Natural killer cell (primary cell): ENCODE results near the gene AK2. TPM values are rescaled to one million over a fixed set of nuclear protein-coding genes. Genes with fewer than 3 reads are reported as not detected.

Experiments used
- ATAC-seq, 3 donors: fragments of 150-1000 bp in 2 of 3; fragments of 200-7000 bp in 1 of 3; cut with Tn5 transposase; 1 replicate in 1 of 3; 2 replicates in 2 of 3; pipeline ENCODE4 v1.10.0; 2021; ENCODE audit warnings: mild to moderate bottlenecking in 2 of 3, moderate library complexity in 2 of 3
- DNase-seq, 2 donors: peaks; one replicate each; pipeline versions ENCODE4 v3.0.0 to v3.0.0-alpha.2; 2013 to 2021; ENCODE audit warnings: mixed read lengths in 1 of 2
- H3K27ac ChIP-seq: one replicate; pipeline ENCODE4 v1.5.1; 2013; ENCODE audit warnings: mild to moderate bottlenecking, low read length
- H3K27me3 ChIP-seq: one replicate; pipeline ENCODE4 v1.6.1; 2013; ENCODE audit warnings: low read length; ENCODE audit not compliant: control insufficient read depth, insufficient read depth
- H3K36me3 ChIP-seq: one replicate; pipeline ENCODE4 v1.6.1; 2013; ENCODE audit warnings: low read length; ENCODE audit not compliant: control insufficient read depth, insufficient read depth
- H3K4me1 ChIP-seq: one replicate; pipeline ENCODE4 v1.6.1; 2013; ENCODE audit warnings: low read length; ENCODE audit not compliant: control insufficient read depth, insufficient read depth
- H3K4me3 ChIP-seq: one replicate; pipeline ENCODE4 v1.5.1; 2013; ENCODE audit warnings: low read length
- H3K9me3 ChIP-seq: one replicate; pipeline ENCODE4 v1.6.1; 2013; ENCODE audit warnings: low read length; ENCODE audit not compliant: control insufficient read depth, insufficient read depth
- H3K27ac Mint-ChIP-seq, 2 donors: one replicate each; pipeline ENCODE4 v1.8.0; 2022; ENCODE audit warnings: mild to moderate bottlenecking in 2 of 2, mixed read lengths in 2 of 2, moderate library complexity in 1 of 2
- H3K27me3 Mint-ChIP-seq, 2 donors: one replicate each; pipeline ENCODE4 v1.8.0; 2022; ENCODE audit warnings: low read depth in 2 of 2, mixed read lengths in 2 of 2
- H3K36me3 Mint-ChIP-seq: one replicate; pipeline ENCODE4 v1.8.0; 2022; ENCODE audit warnings: mixed read lengths
- H3K4me1 Mint-ChIP-seq, 2 donors: one replicate each; pipeline ENCODE4 v1.8.0; 2022; ENCODE audit warnings: mixed read lengths in 2 of 2
- H3K4me3 Mint-ChIP-seq: one replicate; pipeline ENCODE4 v1.8.0; 2022; ENCODE audit warnings: mild to moderate bottlenecking, moderate library complexity, mixed read lengths
- H3K9me3 Mint-ChIP-seq, 2 donors: one replicate each; pipeline ENCODE4 v1.8.0; 2022; ENCODE audit warnings: mixed read lengths in 2 of 2
- CTCF ChIP-seq: fragments of 200-600 bp; IDR thresholded peaks from one replicate; pipeline ENCODE4 v1.8.0; 2022; ENCODE audit warnings: antibody characterized with exemption
- WGBS: methylation state at CpG from one replicate; pipeline ENCODE4 v1.1.7; 2013; ENCODE audit warnings: missing lambda C conversion rate; ENCODE audit not compliant: insufficient coverage; 5-methylcytosine and 5-hydroxymethylcytosine counted together
- intact Hi-C: fragments of 100-400 bp; cut with micrococcal nuclease; formaldehyde crosslinking; loops from one replicate; pipeline ENCODE4 v1.14.2; 2022
- total RNA-seq, 4 donors: library from RNA; stranded (reverse); fragments of 120-200 nt in 1 of 4; gene quantifications; one replicate each; pipeline versions ENCODE4 v1.2.3 to v1.2.4, GENCODE V29; 2013 to 2022

AK2 gene
- total RNA-seq, 3 donors from 2014 or later (not counting 1 experiment from before 2014, with no cell fraction given) = 64.8 to 94.0 (median 67.1) TPM

DNA sequence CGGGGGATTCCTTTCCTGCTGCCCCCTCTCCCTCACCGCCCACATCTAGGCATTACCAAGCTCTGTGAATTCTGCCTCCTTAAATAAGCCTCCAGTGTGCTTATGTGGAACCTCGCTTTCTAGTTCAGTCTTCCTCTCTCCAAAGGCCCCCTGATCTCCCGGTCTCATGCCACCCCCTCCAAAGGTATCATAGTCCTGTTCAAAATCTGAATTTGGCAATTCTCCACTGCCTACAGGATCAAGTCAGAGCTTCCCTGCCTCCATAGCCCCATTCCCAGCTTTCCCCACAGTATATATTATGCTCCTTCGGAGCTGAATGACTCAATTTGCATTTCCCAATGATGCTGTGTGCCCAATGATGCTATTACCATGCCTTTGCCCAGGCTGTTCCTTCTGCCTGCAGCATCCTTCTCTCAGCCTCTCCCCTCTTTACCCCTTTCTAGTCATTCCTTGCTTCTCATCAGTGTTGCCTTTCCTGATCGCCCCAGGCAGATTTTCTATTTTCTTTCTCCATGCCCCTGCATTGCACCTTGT, 46.0 kb upstream of the AK2 start:
- Histone ChIP-seq H3K36me3 (no peaks in the 10 kb centered on the region), H3K4me3 (no peak overlapping the region), H3K9me3 (no peaks in the 10 kb centered on the region), H3K27me3 (no peaks in the 10 kb centered on the region), H3K27ac (no peak overlapping the region), H3K4me1 (peaks cover 25% of the 10 kb centered on the region)
- peaks cover 0 to 10% of the 10 kb centered on the region in 2 donors for H3K27me3 Mint-ChIP-seq
- H3K9me3 Mint-ChIP-seq = no peaks in the 10 kb centered on the region
- peak overlapping the region; percentile 38 for H3K4me3 Mint-ChIP-seq
- intact Hi-C loops = loop anchor here (10.0 kb wide), 1 partner anchor 368 kb away; no protein-coding TSS in a partner anchor
- peak overlapping the region in 1 of 2 donors; percentile 42 for H3K27ac Mint-ChIP-seq
- no peak for DNase-seq
- H3K4me1 Mint-ChIP-seq = peaks cover 23 to 31% of the 10 kb centered on the region in 2 donors
- WGBS = 92% methylated on average over 6 of the region's 6 CpGs
- H3K36me3 Mint-ChIP-seq = no peaks in the 10 kb centered on the region
- TF ChIP-seq CTCF = no peak
- no peak for ATAC-seq

GRCh38 chr1:33081554-33082305, 45.0 kb upstream of the AK2 start:
- Mint-ChIP-seq H3K9me3 (no peaks in the 10 kb centered on the region), H3K27me3 (peaks cover 0 to 9% of the 10 kb centered on the region in 2 donors), H3K36me3 (no peaks in the 10 kb centered on the region), H3K4me3 (peak overlapping the region; percentile 85), H3K4me1 (peaks cover 23 to 29% of the 10 kb centered on the region in 2 donors), H3K27ac (peak overlapping the region in 1 of 2 donors; percentile 78)
- Histone ChIP-seq H3K4me1 (peaks cover 25% of the 10 kb centered on the region), H3K36me3 (no peaks in the 10 kb centered on the region), H3K27ac (no peak overlapping the region), H3K9me3 (no peaks in the 10 kb centered on the region), H3K4me3 (peak overlapping the region; percentile 67), H3K27me3 (no peaks in the 10 kb centered on the region)
- intact Hi-C loops = loop anchor here (2.0 to 10.0 kb wide), 2 partner anchors 45 to 367 kb away; partner anchors contain the start of gene AK2
- WGBS = 20% methylated on average over 35 of the region's 35 CpGs
- TF ChIP-seq CTCF = no peak
- DNase-seq = peak in 1 of 2 donors; percentile 43
- no peak for ATAC-seq

GRCh38 chr1:33080885-33081553, 44.3 kb upstream of the AK2 start, which contains the start of gene AZIN2:
AZIN2 (plus strand) TSS chr1:33081153; CDS start chr1:33082250, 1,097 bp downstream.
- Mint-ChIP-seq H3K36me3 (no peaks in the 10 kb centered on the region), H3K4me3 (peak within 1 kb of the TSS; percentile 85), H3K27me3 (peaks cover 0 to 6% of the 10 kb centered on the region in 2 donors), H3K27ac (peak within 1 kb of the TSS; percentile 24 to 78), H3K9me3 (no peaks in the 10 kb centered on the region), H3K4me1 (peaks cover 23 to 26% of the 10 kb centered on the region in 2 donors)
- Histone ChIP-seq H3K4me1 (peaks cover 22% of the 10 kb centered on the region), H3K36me3 (no peaks in the 10 kb centered on the region), H3K9me3 (no peaks in the 10 kb centered on the region), H3K27ac (no peak within 1 kb of the TSS), H3K4me3 (peak within 1 kb of the TSS; percentile 67), H3K27me3 (no peaks in the 10 kb centered on the region)
- peak; percentile 99 for ATAC-seq
- intact Hi-C loops = loop anchor here (2.0 to 10.0 kb wide), 2 partner anchors 44 to 366 kb away; partner anchors contain the start of gene AK2
- DNase-seq = peak; percentile 94 to 97
- WGBS = under 1% methylated on average over 52 of the region's 52 CpGs
- no peak for TF ChIP-seq CTCF
